Mononuclear cell (primary cell): ENCODE data around the gene DDA1. TPM values are rescaled to one million over a fixed set of nuclear protein-coding genes. Genes with fewer than 3 reads are reported as not detected.

ENCODE experiments used
- H3K27me3 ChIP-seq: 2 replicates; pipeline ENCODE4 v1.6.0; 2011; ENCODE audit warnings: low read length, control low read depth; ENCODE audit not compliant: insufficient read depth
- H3K4me1 ChIP-seq: 2 replicates; pipeline ENCODE4 v1.5.1; 2011; ENCODE audit warnings: mild to moderate bottlenecking, low read length, control low read depth; ENCODE audit not compliant: insufficient read depth
- H3K4me3 ChIP-seq: 2 replicates; pipeline ENCODE4 v1.5.1; 2011; ENCODE audit warnings: mild to moderate bottlenecking, low read length, moderate library complexity
- H3K9me3 ChIP-seq: 2 replicates; pipeline ENCODE4 v1.5.1; 2011; ENCODE audit warnings: low read depth, mild to moderate bottlenecking, control low read depth, low read length
- total RNA-seq: library from RNA; depleted of rRNA; stranded (reverse); fragments of >200 nt; gene quantifications from one replicate; pipeline ENCODE4 v1.2.3, GENCODE V29; 2012

Gene DDA1
- total RNA-seq, 1 donor: 13.7 TPM

DNA sequence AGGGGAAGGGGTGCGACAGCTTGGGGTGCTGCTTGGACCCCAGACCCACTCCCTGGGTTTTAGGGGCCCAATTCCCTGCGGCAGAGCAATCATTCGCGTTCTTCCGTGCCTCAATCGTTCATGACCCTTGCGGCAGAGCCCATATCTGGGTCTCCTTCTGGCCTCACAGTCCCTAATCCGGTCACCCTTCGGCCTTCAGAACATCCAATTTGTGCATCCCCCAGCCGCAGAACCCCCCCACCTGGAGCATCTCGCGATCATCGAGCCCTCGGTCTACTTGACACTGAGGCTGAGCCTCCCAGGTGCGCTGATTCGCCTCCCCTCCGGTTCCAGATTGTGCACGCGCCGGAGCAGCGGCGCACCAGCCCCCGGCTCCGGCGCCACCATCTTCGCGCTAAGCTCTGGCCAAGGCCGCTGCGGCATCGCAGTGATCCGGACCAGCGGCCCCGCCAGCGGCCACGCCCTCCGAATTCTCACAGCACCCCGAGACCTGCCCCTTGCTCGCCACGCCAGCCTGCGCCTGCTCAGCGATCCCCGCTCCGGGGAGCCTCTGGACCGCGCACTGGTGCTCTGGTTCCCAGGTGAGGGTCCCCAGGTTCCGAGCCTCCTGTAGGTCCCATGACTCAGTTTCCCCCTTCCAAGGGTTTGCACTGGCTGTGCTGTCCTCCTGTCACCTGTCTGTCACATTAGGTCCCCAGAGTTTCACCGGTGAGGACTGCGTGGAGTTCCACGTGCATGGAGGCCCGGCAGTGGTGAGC lies 28.5 kb downstream of the DDA1 start:
- Histone ChIP-seq H3K4me1 (peaks cover 51% of the 10 kb centered on the region), H3K4me3 (peak overlapping the region; percentile 81), H3K9me3 (no peaks in the 10 kb centered on the region), H3K27me3 (no peaks in the 10 kb centered on the region)

DNA sequence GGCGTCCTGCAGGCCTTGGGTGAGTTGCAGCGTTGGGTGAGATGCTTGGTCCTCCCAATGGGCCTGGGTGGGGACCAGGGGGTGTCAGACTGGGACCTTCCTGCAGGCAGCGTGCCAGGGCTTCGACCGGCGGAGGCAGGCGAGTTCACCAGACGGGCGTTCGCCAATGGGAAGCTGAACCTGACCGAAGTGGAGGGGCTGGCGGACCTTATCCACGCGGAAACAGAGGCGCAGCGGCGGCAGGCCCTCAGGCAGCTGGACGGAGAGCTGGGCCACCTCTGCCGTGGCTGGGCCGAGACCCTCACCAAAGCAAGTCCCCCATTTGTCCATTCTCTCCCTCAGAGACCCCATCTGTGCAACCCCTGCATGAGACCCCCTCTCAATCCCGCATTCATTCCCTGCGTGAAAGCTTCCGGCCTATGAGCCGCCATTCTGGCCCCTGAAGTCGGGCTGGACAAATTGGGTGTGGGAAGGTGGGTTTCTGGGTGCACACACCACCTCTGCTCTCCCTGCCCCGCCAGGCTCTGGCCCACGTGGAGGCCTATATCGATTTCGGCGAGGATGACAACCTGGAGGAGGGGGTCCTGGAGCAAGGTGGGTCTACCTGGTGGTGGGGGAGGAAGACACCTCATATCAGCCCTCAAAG lies 29.2 kb downstream of the DDA1 start:
- H3K4me3 ChIP-seq: no peak overlapping the region
- peaks cover 45% of the 10 kb centered on the region for H3K4me1 ChIP-seq
- H3K9me3 ChIP-seq: no peaks in the 10 kb centered on the region
- no peaks in the 10 kb centered on the region for H3K27me3 ChIP-seq

DNA sequence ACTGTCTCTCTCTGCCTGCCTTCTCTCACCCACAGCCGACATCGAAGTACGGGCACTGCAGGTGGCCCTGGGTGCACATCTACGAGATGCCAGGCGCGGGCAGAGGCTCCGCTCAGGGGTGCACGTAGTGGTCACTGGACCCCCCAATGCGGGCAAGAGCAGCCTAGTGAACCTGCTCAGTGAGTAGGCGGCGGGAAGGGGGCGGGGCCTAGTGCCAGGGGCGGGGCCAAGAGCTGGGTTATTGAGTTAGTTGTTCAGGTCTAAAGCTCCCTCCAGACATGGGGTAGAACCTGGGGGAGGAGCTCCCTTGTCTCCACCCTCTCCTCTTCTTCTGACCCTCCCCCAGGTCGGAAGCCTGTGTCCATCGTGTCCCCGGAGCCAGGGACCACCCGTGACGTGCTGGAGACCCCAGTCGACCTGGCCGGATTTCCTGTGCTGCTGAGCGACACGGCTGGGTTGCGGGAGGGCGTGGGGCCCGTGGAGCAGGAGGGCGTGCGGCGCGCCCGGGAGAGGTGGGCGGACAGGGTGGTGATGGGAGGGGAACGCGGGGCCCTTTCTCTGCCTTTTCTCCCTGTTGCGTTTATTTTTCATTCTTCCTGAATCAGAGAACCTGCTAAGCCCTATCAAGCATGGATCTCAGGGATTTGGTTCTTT lies 29.9 kb downstream of the DDA1 start:
- Histone ChIP-seq H3K4me3 (no peak overlapping the region), H3K27me3 (no peaks in the 10 kb centered on the region), H3K9me3 (no peaks in the 10 kb centered on the region)

DNA sequence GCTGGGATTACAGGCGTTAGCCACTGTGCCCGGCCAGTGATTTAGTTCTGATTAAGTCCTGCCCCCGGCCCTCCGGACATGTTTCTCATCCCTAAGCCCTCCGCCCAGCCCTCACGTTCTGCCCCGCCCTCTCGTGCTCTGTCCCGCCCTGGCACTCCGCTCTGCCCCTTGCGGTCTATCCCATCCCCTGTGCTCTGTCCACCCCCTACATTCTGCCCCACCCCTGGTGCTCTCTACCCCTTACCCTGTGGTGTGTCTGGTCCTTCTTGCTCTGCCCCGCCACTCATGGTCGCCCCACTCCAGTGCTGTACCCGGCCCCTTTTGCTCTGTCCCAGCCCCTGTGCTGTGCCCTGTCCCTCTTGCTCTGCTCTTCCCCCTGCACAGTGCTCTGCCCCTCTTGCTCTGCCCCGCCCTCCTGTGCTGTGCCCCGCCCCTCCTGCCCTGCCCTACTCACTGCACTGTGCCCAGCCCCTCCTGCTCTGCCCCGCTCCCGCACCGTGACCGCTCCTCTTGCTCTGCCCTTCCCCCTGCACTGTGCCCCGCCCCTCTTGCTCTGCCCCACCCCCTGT lies 31.0 kb downstream of the DDA1 start:
- H3K4me1 ChIP-seq: peaks cover 29% of the 10 kb centered on the region
- no peak overlapping the region for H3K4me3 ChIP-seq
- no peaks in the 10 kb centered on the region for H3K9me3 ChIP-seq
- H3K27me3 ChIP-seq: no peaks in the 10 kb centered on the region

More for the DNA sequence above, 29.9 kb downstream of the DDA1 start:
- H3K4me1 ChIP-seq: peaks cover 39% of the 10 kb centered on the region

DNA sequence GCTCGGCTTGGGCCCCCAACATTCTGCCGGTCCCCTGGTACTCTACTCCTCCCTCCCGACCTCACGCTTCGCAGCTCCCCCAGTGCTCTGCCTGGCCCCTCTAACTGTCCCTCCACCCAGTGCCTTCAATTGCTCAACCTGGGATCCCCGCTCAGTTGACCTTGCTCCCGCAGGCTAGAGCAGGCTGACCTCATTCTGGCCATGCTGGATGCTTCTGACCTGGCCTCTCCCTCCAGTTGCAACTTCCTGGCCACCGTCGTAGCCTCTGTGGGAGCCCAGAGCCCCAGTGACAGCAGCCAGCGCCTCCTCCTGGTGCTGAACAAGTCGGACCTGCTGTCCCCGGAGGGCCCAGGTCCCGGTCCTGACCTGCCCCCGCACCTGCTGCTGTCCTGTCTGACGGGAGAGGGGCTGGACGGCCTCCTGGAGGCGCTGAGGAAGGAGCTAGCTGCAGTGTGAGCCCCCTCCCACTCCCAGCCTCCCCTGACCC lies 31.6 kb downstream of the DDA1 start:
- Histone ChIP-seq H3K4me1 (peaks cover 24% of the 10 kb centered on the region), H3K9me3 (no peaks in the 10 kb centered on the region), H3K4me3 (no peak overlapping the region), H3K27me3 (no peaks in the 10 kb centered on the region)

DNA sequence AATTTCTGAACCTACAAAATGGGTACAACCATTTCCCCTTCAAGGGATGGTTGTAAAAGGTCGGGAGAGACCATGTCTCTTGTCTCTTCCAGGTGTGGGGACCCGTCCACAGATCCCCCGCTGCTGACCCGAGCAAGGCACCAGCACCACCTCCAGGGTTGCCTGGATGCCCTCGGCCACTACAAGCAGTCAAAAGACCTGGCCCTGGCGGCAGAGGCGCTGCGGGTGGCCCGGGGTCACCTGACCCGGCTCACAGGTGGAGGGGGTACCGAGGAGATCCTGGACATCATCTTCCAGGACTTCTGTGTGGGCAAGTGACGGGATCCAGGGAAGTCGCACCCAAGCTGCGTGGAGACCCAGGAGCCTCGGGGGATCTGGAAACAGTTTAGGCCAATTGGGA lies 32.0 kb downstream of the DDA1 start:
- Histone ChIP-seq H3K27me3 (no peaks in the 10 kb centered on the region), H3K4me1 (peaks cover 19% of the 10 kb centered on the region), H3K9me3 (no peaks in the 10 kb centered on the region), H3K4me3 (no peak overlapping the region)

DNA sequence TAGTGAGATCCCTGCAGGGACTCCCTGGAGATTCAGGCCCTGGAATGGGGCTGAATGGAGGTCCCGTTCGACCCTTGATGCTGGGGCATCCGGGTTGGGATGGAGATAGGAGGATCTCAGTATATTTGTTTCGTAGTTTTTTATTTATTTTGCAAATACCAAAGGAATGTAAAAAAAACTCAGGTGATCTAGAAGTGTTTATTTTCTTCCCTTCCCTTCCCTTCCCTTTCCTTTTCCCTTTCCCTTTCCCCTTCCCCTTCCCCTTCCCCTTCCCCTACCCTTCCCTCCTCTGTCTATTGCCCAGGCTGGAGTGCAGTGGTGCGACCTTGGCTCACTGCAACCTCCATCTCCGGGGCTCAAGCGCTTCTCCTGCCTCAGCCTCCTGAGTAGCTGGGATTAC lies 32.5 kb downstream of the DDA1 start:
- H3K27me3 ChIP-seq: peaks cover under 1% of the 10 kb centered on the region
- no peak overlapping the region for H3K4me3 ChIP-seq
- H3K9me3 ChIP-seq: no peaks in the 10 kb centered on the region
- peaks cover 15% of the 10 kb centered on the region for H3K4me1 ChIP-seq

DNA sequence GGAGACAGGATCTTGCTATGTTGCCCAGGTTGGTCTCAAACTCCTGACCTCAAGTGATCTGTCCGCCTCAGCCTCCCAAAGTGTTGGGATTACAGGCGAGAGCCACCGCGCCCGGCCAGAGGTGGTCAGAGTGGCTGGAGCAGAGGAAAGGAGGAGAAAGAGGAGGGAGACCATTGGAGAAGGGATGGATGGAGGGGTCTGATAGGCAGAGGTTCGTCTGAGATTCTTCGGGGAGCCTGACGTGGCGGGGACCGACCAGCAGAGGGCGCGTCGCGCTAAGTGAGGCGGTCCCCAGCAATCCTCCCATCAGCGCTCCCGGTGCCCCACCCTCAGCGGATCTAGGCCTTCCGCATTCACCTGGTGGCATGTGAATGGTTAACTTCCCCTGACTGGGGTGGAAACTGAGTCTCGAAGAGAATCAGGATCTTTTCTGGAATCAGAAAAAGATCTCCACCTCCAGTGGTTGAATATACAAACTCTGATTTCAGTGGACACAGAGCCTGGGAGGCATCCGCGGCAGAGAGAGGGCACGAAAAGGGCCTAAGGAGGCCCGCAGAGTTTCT lies 36.8 kb downstream of the DDA1 start:
- no peaks in the 10 kb centered on the region for H3K9me3 ChIP-seq
- H3K4me3 ChIP-seq: no peak overlapping the region

DNA sequence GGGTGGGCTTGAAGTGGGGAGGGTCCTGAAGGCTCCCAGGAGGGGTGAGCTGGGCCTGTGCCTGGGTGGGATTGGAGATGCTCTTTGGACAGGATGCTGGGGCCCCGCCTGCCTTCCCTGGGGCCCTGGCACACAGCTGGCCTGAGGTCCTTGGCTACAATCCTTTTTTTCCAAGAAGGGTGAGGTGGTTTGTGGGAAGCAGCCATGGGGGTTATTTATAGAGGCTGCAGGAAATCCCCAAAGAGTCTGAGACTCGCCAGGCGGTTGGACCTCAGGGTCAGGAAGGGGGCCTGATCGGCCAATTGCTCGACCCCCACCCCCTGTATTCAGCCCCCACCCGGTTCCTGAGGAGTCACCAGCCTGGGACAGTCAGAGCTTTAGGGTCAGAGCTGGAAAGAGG lies 38.0 kb downstream of the DDA1 start:
- Histone ChIP-seq H3K4me3 (no peak overlapping the region), H3K4me1 (no peaks in the 10 kb centered on the region), H3K27me3 (peaks cover 11% of the 10 kb centered on the region), H3K9me3 (no peaks in the 10 kb centered on the region)

More for the DNA sequence above, 36.8 kb downstream of the DDA1 start:
- H3K4me1 ChIP-seq: no peaks in the 10 kb centered on the region
- H3K27me3 ChIP-seq: peaks cover 11% of the 10 kb centered on the region

DNA sequence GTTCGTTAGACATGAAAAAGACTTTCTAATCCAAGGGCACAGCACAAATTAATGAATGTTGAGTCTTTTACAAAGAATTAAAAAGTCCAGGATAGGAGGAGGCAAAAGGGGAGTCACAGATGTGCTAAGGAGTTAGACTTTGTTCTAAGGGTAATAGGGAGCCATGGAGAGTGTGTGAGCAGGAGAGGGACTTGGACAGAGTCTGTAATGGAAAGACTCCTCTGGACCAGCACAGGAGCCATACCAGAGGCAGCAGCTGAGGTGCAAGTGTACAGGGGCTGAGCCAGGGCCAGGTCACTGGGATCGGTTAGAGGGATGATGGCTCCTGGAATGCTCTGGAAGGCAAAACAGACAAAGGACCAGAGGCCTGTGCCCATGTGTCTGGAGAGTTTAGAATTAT lies 38.5 kb downstream of the DDA1 start:
- no peaks in the 10 kb centered on the region for H3K4me1 ChIP-seq
- no peaks in the 10 kb centered on the region for H3K9me3 ChIP-seq
- H3K27me3 ChIP-seq: peaks cover 11% of the 10 kb centered on the region
- H3K4me3 ChIP-seq: no peak overlapping the region

DNA sequence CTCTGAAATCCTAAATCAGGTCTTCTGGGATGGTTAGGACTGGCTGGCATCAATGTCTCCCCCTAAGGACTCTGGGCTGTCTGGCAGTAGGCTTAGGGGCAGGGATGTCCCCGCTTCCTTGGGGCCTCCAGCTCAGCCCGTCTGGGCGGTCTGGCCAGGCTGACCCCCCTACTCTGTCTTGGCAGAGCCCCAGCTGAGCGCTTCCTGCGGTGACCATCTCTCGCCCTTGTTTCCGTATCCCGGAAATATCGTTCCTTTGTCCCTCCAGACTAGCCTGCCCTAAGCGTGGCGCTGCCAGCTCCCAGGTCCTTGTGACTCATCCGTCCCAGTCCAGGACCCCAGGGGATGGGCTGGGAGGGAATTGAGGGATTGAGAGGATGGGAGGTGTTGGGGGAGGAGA lies 39.3 kb downstream of the DDA1 start:
- Histone ChIP-seq H3K27me3 (peaks cover 11% of the 10 kb centered on the region), H3K9me3 (no peaks in the 10 kb centered on the region), H3K4me1 (no peaks in the 10 kb centered on the region), H3K4me3 (no peak overlapping the region)

DNA sequence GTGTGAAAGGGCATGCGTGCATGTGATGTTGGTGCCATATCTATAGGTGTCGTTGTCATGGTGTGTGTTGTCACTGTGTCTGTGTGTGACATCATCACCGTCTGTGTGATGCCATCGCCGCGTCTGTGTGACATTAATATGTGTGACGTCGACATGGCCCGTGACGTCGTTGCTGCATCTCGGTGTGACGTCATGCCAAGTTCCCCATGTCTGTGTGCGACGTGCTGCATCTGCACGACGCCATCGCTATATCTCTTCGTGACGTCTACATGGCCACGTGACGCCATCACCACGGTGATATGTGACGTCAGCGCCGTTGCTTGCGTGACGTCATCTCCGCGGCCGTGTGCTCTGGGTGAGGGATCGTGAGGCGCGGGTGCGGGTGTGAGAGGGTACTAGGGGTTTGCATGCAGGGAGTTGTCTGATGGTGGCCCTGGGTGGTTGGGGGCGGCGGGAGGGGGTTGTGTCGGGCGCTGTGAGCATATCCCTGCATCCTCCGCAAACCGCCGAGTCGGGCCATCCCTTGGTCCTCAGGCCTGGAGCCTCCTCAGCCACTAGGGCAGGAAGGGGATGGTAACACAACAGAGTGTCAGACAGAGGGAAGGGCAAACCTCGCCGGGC lies 42.6 kb downstream of the DDA1 start:
- H3K4me3 ChIP-seq: no peak overlapping the region
- H3K9me3 ChIP-seq: no peaks in the 10 kb centered on the region
- no peaks in the 10 kb centered on the region for H3K4me1 ChIP-seq
- H3K27me3 ChIP-seq: peaks cover 10% of the 10 kb centered on the region

DNA sequence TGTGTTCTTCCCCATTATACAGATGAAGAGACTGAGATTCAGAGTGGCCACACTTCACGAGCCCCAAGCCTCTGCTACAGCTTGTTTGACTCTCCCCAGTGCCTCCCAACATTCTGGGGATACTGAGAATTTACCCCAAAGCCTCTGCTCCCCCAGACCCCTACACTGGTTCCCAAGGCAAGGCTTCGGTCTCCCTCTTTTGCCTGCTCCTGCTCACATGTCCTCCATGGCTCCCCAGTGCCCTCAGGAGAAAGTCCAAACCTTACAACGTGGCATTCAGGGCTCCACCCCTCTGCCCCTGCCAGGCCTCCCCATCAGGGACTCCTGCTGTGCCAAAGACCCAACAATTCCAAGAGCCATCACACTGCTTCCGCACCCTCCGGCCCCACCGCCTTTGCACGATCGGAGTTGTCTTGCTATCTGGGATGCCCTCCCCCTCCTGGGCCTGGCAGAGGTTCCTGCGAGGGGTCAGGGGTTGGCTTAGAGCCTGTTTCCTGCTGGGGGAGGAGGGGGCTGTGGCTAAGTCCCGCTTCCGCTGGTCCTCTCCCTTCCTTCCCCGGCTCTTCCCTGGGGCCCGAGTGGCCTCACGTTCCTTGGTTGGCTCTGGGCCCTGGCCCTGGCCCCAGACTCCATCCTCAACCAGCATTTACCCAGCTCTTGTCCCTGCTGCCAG lies 43.4 kb downstream of the DDA1 start:
- Histone ChIP-seq H3K4me1 (no peaks in the 10 kb centered on the region), H3K4me3 (no peak overlapping the region), H3K9me3 (no peaks in the 10 kb centered on the region), H3K27me3 (peaks cover 9% of the 10 kb centered on the region)

DNA sequence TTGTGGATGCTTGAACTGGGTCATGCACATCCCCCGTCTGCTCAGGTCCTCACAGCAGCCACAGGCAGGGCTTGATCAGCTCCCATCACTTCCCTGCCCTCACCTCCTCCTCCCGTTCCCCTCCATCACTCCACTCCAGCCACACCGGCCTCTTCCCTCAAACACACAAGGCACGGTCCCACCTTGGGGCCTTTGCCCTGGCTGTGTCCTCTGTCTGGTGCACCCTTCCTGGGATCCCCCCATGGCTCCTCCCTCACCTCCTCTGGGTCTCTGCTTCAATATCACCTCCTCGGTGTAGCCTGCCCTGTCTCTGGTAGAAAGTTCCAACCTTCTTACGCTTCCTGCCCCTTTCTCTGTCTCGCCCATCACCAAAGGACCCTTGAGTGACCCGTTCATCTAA lies 44.0 kb downstream of the DDA1 start:
- H3K9me3 ChIP-seq: no peaks in the 10 kb centered on the region
- H3K27me3 ChIP-seq: peaks cover 9% of the 10 kb centered on the region
- H3K4me3 ChIP-seq: no peak overlapping the region
- H3K4me1 ChIP-seq: no peaks in the 10 kb centered on the region
